ENCODE data around the gene DNAH14. TPM values are rescaled to one million over a fixed set of nuclear protein-coding genes. Genes with fewer than 3 reads are reported as not detected.

Gene DNAH14
- total and polyA plus RNA-seq, 2 of the 13 experiments (the other 11 are each of a cell fraction or from before 2014, with no cell fraction given) = 4.5 to 27.5 TPM

DNA sequence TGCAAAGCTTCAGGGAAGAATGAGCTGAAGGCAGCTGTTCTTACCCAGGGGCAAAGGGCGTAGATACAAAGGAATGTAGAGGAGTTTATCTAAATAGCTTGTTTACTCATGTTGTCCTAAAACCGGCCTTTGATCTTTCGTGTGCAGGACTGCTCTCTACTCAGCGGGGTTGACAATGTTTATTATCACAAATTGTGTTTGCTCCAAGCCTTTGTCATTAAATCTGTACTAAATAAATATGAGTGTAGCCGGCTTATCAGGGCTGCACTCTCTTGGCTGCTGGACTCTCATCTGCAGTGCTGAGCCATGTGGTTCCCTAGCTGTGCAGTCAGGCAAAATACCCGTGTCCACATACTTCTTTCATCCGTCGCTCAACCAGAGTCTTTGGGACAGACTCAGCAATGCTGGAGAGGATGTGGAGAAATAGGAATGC, 299.4 kb downstream of the DNAH14 start (continued):
- TF ChIP-seq, protein P1, sequence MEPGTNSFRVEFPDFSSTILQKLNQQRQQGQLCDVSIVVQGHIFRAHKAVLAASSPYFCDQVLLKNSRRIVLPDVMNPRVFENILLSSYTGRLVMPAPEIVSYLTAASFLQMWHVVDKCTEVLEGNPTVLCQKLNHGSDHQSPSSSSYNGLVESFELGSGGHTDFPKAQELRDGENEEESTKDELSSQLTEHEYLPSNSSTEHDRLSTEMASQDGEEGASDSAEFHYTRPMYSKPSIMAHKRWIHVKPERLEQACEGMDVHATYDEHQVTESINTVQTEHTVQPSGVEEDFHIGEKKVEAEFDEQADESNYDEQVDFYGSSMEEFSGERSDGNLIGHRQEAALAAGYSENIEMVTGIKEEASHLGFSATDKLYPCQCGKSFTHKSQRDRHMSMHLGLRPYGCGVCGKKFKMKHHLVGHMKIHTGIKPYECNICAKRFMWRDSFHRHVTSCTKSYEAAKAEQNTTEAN (CRISPR knock-in tag; conservative IDR thresholded peaks at IDR 0.05) = peak; percentile 62; the same call in 1 of the 2 replicates
- TF ChIP-seq REXO4 (CRISPR knock-in tag; IDR thresholded peaks at IDR 0.05; ENCODE audit: borderline replicate concordance) = no peak
- peak; percentile 64; the same call in 1 of the 2 replicates for TF ChIP-seq NCOR1 (IDR thresholded peaks at IDR 0.05; ENCODE audit: borderline replicate concordance, low read length)
- no peak for TF ChIP-seq ZNF101 (CRISPR knock-in tag; IDR thresholded peaks at IDR 0.05; ENCODE audit: borderline replicate concordance, low read depth)
- peak; percentile 13; the same call in 1 of the 2 replicates for TF ChIP-seq STAG1 (CRISPR knock-in tag; IDR thresholded peaks at IDR 0.05)
- TF ChIP-seq, protein P2, sequence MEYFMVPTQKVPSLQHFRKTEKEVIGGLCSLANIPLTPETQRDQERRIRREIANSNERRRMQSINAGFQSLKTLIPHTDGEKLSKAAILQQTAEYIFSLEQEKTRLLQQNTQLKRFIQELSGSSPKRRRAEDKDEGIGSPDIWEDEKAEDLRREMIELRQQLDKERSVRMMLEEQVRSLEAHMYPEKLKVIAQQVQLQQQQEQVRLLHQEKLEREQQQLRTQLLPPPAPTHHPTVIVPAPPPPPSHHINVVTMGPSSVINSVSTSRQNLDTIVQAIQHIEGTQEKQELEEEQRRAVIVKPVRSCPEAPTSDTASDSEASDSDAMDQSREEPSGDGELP (IDR thresholded peaks at IDR 0.05; ENCODE audit: borderline replicate concordance, low read depth) = peak; percentile 73
- TF ChIP-seq, protein P3, sequence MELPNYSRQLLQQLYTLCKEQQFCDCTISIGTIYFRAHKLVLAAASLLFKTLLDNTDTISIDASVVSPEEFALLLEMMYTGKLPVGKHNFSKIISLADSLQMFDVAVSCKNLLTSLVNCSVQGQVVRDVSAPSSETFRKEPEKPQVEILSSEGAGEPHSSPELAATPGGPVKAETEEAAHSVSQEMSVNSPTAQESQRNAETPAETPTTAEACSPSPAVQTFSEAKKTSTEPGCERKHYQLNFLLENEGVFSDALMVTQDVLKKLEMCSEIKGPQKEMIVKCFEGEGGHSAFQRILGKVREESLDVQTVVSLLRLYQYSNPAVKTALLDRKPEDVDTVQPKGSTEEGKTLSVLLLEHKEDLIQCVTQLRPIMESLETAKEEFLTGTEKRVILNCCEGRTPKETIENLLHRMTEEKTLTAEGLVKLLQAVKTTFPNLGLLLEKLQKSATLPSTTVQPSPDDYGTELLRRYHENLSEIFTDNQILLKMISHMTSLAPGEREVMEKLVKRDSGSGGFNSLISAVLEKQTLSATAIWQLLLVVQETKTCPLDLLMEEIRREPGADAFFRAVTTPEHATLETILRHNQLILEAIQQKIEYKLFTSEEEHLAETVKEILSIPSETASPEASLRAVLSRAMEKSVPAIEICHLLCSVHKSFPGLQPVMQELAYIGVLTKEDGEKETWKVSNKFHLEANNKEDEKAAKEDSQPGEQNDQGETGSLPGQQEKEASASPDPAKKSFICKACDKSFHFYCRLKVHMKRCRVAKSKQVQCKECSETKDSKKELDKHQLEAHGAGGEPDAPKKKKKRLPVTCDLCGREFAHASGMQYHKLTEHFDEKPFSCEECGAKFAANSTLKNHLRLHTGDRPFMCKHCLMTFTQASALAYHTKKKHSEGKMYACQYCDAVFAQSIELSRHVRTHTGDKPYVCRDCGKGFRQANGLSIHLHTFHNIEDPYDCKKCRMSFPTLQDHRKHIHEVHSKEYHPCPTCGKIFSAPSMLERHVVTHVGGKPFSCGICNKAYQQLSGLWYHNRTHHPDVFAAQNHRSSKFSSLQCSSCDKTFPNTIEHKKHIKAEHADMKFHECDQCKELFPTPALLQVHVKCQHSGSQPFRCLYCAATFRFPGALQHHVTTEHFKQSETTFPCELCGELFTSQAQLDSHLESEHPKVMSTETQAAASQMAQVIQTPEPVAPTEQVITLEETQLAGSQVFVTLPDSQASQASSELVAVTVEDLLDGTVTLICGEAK (IDR thresholded peaks at IDR 0.05) = no peak
- TF ChIP-seq, protein P3 (CRISPR knock-in tag; IDR thresholded peaks at IDR 0.05) = 0 out of 2 replicates have a peak, but pooled peaks have one; percentile 26
- TF ChIP-seq, protein P4, sequence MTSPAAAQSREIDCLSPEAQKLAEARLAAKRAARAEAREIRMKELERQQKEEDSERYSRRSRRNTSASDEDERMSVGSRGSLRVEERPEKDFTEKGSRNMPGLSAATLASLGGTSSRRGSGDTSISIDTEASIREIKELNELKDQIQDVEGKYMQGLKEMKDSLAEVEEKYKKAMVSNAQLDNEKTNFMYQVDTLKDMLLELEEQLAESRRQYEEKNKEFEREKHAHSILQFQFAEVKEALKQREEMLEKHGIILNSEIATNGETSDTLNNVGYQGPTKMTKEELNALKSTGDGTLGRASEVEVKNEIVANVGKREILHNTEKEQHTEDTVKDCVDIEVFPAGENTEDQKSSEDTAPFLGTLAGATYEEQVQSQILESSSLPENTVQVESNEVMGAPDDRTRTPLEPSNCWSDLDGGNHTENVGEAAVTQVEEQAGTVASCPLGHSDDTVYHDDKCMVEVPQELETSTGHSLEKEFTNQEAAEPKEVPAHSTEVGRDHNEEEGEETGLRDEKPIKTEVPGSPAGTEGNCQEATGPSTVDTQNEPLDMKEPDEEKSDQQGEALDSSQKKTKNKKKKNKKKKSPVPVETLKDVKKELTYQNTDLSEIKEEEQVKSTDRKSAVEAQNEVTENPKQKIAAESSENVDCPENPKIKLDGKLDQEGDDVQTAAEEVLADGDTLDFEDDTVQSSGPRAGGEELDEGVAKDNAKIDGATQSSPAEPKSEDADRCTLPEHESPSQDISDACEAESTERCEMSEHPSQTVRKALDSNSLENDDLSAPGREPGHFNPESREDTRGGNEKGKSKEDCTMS (CRISPR knock-in tag; conservative IDR thresholded peaks at IDR 0.05) = no peak
- peak; percentile 72 for TF ChIP-seq RXRB (CRISPR knock-in tag; IDR thresholded peaks at IDR 0.05; ENCODE audit: borderline replicate concordance)
- TF ChIP-seq, protein P5, sequence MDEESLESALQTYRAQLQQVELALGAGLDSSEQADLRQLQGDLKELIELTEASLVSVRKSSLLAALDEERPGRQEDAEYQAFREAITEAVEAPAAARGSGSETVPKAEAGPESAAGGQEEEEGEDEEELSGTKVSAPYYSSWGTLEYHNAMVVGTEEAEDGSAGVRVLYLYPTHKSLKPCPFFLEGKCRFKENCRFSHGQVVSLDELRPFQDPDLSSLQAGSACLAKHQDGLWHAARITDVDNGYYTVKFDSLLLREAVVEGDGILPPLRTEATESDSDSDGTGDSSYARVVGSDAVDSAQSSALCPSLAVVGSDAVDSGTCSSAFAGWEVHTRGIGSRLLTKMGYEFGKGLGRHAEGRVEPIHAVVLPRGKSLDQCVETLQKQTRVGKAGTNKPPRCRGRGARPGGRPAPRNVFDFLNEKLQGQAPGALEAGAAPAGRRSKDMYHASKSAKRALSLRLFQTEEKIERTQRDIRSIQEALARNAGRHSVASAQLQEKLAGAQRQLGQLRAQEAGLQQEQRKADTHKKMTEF (CRISPR knock-in tag; IDR thresholded peaks at IDR 0.05) = peak; percentile 84
- peak; percentile 81 for TF ChIP-seq NFIC (IDR thresholded peaks at IDR 0.05; ENCODE audit: low read length)
